Nephron progenitor cell (in vitro differentiated cells): Measurements from ENCODE around the gene VPS35L.

Experiments used
- DNase-seq: peaks from one replicate; pipeline ENCODE4 v3.0.0; 2021
- H3K27ac Mint-ChIP-seq: 2 replicates; pipeline ENCODE4 v1.8.0; 2021; ENCODE audit warnings: mild to moderate bottlenecking, moderate library complexity, mixed read lengths
- H3K27me3 Mint-ChIP-seq: 2 replicates; pipeline ENCODE4 v1.8.0; 2021; ENCODE audit warnings: mild to moderate bottlenecking, low read depth, mixed read lengths; ENCODE audit not compliant: poor library complexity
- H3K36me3 Mint-ChIP-seq: 2 replicates; pipeline ENCODE4 v1.8.0; 2021; ENCODE audit warnings: low read depth, mixed read lengths
- H3K4me1 Mint-ChIP-seq: 2 replicates; pipeline ENCODE4 v1.8.0; 2021; ENCODE audit warnings: mixed read lengths
- H3K4me3 Mint-ChIP-seq: 2 replicates; pipeline ENCODE4 v1.8.0; 2021; ENCODE audit warnings: mild to moderate bottlenecking, moderate library complexity, mixed read lengths
- H3K9me3 Mint-ChIP-seq: 2 replicates; pipeline ENCODE4 v1.8.0; 2021; ENCODE audit warnings: mild to moderate bottlenecking, moderate library complexity, mixed read lengths
- TF ChIP-seq, protein P1 (sequence below): fragments of 200-600 bp; sonication (generic); IDR thresholded peaks from 2 replicates; pipeline ENCODE4 v1.5.0; 2021; ENCODE audit warnings: antibody characterized with exemption

The VPS35L gene

DNA sequence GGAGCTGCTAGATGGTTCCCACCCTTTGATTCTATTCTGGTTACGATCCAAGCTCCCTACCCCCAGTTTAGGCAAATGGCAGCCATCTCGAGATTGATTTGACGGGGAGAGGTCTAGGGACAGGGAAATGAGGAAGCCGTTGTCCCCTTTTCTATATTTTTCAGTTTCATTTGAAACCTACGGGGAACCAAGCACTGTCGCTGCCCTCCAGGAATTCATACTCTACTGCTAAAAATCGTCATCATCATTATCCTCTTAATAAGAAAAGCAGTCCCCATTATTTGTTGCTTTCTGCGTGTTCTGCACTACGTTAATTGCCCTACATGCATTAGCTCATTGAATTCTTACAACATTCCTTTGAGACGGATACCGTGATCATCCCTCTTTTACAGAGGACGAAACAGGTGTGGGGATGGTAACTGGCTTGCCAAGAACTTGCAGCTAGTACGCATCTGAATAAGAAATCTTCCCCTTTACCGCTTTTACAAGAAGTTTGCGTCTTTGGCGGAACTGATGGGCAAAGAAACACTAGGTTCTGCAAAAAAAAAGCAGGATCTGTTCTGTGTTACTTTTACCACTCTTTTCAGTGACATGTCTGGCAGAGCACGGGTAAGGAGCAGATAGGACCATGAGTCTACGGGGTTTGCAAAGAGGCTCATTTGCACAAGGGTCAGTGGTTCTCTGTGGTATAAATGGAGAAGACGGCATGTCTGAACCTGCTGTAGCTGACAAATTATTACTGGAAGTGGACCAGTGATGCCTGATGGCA is 30.7 kb upstream of the VPS35L start:
- H3K27me3 Mint-ChIP-seq: no peaks in the 10 kb centered on the region
- TF ChIP-seq, protein P1, sequence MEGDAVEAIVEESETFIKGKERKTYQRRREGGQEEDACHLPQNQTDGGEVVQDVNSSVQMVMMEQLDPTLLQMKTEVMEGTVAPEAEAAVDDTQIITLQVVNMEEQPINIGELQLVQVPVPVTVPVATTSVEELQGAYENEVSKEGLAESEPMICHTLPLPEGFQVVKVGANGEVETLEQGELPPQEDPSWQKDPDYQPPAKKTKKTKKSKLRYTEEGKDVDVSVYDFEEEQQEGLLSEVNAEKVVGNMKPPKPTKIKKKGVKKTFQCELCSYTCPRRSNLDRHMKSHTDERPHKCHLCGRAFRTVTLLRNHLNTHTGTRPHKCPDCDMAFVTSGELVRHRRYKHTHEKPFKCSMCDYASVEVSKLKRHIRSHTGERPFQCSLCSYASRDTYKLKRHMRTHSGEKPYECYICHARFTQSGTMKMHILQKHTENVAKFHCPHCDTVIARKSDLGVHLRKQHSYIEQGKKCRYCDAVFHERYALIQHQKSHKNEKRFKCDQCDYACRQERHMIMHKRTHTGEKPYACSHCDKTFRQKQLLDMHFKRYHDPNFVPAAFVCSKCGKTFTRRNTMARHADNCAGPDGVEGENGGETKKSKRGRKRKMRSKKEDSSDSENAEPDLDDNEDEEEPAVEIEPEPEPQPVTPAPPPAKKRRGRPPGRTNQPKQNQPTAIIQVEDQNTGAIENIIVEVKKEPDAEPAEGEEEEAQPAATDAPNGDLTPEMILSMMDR: no peak
- peaks cover 50% of the 10 kb centered on the region for H3K4me1 Mint-ChIP-seq
- DNase-seq: no peak
- H3K4me3 Mint-ChIP-seq: peak overlapping the region; percentile 96
- peaks cover 16% of the 10 kb centered on the region for H3K36me3 Mint-ChIP-seq
- peak overlapping the region; percentile 8 for H3K27ac Mint-ChIP-seq
- H3K9me3 Mint-ChIP-seq: no peaks in the 10 kb centered on the region

DNA sequence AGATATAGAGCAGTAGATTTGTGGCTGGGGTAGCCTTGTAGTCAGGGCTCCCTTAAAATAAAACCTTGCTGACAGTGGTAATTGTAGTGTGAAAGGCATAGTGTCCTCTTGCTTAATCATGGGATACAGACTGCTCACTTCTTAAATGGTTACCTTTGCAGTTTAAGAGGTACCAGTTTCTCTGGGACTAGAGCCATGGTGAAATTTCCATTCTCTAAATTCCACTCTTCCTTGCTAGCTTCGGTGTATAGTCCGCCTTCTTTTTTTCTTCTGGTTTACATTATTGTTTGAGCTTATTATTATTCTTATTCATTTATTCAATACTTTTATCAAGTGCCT is 30.1 kb upstream of the VPS35L start:
- no peak overlapping the region for H3K27ac Mint-ChIP-seq
- peak overlapping the region; percentile 96 for H3K4me3 Mint-ChIP-seq
- no peaks in the 10 kb centered on the region for H3K9me3 Mint-ChIP-seq
- TF ChIP-seq, protein P1: no peak
- no peaks in the 10 kb centered on the region for H3K27me3 Mint-ChIP-seq
- H3K36me3 Mint-ChIP-seq: peaks cover 19% of the 10 kb centered on the region
- peaks cover 45% of the 10 kb centered on the region for H3K4me1 Mint-ChIP-seq
- no peak for DNase-seq

DNA sequence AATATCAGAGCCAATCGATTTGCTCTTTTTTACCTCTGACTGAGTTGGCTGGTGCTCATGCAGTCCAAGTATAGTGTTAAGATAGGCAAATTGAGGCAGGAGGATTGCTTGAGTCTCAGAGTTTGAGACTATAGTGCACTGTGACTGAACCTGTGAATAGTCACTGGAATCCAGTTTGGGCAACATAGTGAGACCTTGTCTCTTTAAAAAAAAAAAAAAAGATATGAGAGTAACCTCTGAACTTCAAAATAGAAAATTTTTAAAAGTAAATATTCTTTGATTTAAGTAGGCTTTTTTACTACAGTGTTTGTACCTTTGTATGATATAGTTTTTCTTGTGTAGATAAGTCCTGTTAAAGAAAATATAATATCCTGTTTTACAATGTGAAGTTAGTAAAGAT is 28.3 kb upstream of the VPS35L start:
- Mint-ChIP-seq H3K9me3 (no peaks in the 10 kb centered on the region), H3K4me1 (peaks cover 31% of the 10 kb centered on the region), H3K27me3 (no peaks in the 10 kb centered on the region), H3K36me3 (peaks cover 25% of the 10 kb centered on the region), H3K4me3 (no peak overlapping the region), H3K27ac (no peak overlapping the region)
- DNase-seq: no peak
- TF ChIP-seq, protein P1: no peak

DNA sequence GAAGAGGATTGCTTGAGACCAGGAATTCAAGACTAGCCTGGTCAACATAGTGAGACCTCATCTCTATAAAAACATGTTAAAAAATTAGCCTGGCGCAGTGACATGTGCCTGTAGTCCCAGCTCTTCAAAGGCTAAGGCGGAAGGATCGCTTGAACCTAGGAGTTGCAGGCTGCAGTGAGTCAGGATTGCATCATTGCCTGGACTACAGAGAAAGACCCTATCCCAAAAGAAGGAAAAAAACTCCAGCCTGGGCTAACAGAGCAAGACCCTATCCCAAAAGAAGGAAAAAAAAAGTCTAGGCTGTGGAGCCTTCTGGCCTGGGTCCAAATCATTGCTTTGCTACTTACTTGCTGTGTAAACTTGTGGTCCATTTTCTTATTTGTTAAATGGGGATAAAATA is 26.8 kb upstream of the VPS35L start:
- H3K4me1 Mint-ChIP-seq: peaks cover 20% of the 10 kb centered on the region
- H3K27me3 Mint-ChIP-seq: no peaks in the 10 kb centered on the region
- peaks cover 32% of the 10 kb centered on the region for H3K36me3 Mint-ChIP-seq
- no peak for DNase-seq
- no peaks in the 10 kb centered on the region for H3K9me3 Mint-ChIP-seq
- H3K4me3 Mint-ChIP-seq: no peak overlapping the region
- TF ChIP-seq, protein P1: no peak
- no peak overlapping the region for H3K27ac Mint-ChIP-seq

DNA sequence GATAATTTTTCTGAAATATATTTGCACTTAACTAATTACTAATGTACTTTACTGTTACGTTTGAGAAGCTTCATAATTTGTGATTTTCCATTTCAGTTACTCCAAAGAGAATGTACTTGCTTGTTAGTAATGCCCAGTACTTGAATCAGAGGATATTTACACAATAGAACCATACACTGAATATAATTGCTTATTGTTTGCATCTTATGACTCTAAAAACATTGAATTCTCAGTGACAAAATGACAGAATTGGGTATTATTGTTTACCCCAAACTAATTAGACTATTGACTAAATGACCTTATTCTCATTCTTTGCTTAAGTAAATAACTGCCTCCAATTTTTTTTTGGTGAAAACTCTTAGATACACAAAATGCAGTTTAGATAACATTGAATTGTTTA is 22.9 kb upstream of the VPS35L start:
- H3K27me3 Mint-ChIP-seq: no peaks in the 10 kb centered on the region
- no peaks in the 10 kb centered on the region for H3K4me1 Mint-ChIP-seq
- TF ChIP-seq, protein P1: no peak

More for the DNA sequence above, 22.9 kb upstream of the VPS35L start:
- H3K36me3 Mint-ChIP-seq: peaks cover 60% of the 10 kb centered on the region
- H3K27ac Mint-ChIP-seq: no peak overlapping the region
- no peaks in the 10 kb centered on the region for H3K9me3 Mint-ChIP-seq
- no peak overlapping the region for H3K4me3 Mint-ChIP-seq
- no peak for DNase-seq
